SIG-M5 (cell line): ENCODE data around the gene IGSF23.
"Not testable (repeated sequence)": the region's sequence is repeated elsewhere in the genome, so short reads cannot be mapped to it uniquely, and the experiment has no call there.

Source experiments
- DNase-seq: peaks from one replicate; lab custom pipeline; 2025; lab: John Stamatoyannopoulos, UW

IGSF23 gene

DNA sequence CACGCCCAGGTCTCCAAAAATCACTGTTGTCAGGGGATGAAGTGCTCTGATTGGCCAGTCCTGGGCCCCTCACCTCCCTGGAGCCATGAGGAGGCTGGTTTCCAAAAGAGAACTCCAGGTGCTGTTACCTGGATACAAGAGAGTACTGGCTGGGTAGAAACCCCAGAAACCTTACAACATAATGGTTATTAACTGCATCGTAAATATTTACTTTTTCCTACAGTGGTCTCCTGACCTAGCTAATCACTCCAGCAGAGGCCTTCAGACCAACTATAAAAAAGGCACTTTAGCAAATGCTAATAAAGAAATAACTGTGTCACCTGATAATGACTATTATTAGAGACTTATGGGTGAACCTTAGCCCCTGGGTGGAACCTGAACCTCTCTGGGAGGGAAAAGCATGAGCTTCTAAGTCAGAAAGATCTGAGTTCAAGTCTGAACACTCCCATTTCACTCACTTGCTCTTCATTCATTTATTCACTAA is 1.5 kb upstream of the IGSF23 start:
- no peak for DNase-seq

GRCh38 chr19:44614313-44614712 is 950 bp downstream of the IGSF23 start:
- no peak for DNase-seq

DNA sequence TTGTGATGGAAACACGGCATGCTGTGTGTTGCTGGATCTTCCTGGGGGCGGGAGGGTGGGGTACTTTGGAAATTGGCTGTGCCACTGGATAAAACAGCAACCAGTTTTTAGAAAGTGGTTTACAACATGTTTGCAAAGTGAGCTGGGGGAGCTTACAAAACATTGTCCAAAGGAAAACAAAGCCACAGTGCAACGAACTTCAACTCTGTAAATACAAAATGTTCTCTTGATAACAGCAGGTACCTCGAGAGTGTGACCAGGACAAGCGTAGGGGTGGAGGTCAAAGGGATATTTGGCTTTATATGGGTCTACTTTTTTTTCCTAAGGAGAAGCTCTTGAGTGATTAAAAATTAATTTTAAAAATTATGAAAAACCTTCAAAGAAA is 2.5 kb downstream of the IGSF23 start:
- no peak for DNase-seq

GRCh38 chr19:44617110-44617880 is 3.9 kb downstream of the IGSF23 start:
- DNase-seq: no peak

DNA sequence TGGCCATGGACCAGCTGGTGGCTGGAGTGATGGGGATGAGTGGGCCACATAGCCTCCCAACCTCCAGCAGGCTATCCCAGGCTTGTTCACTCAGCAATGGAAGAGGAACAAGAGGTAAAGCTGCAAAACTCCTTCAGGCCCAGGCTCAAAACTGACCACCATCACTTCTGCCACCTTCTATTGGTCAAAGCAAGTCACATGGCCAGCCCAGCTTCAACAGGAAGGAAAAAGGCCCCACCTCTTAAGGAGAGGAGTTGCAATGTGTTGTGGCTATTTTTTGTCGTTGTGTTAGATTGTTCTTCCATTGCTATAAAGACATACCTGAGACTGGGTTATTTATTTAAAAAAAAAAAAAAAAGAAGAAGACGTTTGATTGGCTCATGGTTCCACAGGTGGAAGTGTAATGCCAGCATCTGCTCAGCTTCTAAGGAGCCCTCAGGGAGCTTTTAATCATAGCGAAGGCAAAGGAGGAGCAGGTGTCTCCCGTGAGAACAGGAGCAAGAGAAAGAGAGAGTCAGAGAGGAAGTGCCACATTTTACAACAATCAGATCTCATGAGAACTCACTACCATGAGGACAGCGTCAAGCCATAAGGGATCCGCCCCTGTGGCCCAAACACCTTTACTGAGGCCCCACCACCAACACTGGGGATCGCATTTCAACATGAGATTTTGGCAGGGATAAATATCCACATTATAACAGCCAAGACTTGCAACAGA is 5.4 kb downstream of the IGSF23 start:
- DNase-seq: no peak

GRCh38 chr19:44620667-44621066 is 7.3 kb downstream of the IGSF23 start:
- DNase-seq: no peak

DNA sequence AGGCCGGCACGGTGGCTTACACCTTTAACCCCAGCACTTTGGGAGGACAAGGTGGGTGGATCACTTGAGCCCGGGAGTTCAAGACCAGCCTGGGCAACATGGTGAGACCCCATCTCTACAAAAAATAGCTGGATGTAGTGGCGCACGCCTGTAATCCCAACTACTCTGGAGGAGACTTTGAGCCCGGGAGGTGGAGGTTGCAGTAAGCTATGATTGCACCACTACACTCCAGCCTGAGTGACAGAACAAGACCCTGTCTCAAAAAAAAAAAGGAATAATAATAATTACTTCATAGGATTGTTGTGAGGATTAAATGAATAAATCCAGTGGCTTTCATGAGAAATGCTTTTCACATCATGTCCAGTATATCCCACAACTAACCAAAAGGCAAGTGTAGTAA is 8.0 kb downstream of the IGSF23 start:
- DNase-seq: no peak

DNA sequence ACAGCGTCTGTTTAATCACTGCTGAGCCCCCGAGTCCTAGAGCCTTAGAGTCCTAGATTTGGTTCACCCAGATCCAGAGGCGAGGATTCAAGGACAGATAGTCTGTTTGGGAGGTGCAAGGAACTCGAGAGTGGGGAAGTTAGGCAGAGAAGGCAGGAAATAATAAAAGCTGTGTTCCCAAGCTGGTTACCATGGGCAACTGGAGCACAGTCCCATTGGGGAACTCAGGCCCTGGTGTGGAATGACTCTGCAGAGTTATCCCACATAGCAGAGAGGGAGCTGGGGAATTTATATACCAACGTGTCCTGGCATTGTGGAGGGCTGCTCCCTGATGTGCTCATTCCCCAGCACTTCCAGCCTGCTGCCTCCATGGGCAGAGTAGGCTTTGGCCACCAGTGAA is 9.7 kb downstream of the IGSF23 start:
- no peak for DNase-seq

DNA sequence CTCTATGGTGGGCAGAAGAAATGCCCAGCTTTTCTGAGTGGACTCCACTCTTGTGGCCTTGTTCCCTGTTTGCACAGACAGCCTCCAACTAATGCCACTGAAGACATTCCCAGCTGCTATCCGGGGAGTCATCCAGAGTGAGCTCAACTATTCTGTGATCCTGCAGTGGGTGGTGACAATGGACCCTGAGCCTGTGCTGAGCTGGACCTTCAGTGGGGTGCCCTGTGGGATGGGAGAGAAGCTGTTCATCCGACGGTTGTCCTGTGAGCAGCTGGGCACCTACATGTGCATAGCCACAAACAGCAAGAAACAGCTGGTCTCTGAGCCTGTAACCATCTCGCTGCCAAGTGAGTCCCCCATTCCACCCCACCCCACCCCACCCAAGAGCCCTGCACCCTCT is 10.3 kb downstream of the IGSF23 start:
- no peak for DNase-seq

DNA sequence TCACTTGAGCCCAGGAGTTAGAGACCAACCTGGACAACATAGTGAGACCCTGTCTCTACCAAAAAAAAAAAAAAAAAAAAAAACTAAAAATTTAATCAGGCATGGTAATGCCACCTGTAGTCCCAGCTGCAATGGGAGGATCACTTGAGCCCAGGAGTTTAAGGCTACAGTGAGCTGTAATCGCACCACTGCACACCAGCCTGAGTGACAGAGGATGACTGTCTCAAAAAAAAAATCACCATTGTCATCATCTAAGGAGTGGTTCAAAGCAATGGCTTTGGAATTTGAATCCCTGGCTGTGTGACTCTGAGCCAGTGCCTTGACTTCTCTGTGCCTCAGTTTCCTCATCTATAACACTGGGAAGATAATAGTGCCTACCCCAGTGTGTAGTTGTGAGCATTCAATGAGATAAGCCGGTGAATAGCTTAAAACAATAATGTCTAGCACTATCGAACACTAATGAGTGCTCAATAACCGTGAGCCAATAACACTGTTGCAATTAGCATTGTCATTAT is 11.5 kb downstream of the IGSF23 start:
- no peak for DNase-seq

DNA sequence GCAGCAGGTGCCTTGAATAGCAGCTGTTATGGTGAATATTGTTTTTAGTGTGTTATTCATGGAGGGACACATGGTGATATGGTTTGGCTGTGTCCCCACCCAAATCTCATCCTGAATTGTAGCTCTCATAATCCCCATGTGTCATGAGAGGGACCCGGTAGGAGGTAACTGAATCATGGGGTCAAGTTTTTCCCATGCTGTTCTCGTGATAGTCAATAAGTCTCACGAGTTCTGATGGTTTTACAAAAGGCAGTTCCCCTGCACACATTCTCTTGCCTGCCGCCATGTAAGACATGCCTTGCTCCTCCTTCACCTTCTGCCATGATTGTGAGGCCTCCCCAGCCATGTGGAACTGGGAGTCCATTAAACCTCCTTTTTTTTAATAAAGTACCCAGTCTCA is 12.3 kb downstream of the IGSF23 start:
- not testable (repeated sequence) for DNase-seq

DNA sequence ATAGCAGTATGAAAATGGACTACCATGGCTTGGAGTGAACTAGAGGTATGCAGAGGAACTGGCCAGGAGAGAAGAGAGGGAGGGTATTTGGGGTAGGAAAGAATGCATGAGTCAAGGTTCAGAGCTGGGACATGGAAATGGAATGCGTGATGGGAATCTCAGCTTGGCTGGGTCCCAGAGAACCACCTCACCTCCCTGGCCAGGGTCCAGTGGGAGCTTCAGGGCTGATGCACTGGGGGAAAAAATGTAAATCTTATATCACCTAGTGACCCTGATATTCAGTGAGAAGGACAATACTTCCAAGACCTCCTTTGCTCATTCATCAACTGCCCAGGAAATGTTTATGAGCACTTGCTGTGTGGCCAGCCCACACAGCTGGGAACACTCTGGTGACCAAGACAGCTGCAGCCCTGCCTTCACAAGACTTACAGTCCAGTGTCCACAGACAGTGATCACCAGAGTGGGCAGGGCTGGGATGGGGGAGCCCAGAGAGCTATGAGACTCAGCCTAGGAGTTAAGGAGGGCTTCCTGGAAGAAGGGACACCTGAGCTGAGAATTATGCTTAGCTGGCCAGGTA is 12.8 kb downstream of the IGSF23 start:
- no peak for DNase-seq

DNA sequence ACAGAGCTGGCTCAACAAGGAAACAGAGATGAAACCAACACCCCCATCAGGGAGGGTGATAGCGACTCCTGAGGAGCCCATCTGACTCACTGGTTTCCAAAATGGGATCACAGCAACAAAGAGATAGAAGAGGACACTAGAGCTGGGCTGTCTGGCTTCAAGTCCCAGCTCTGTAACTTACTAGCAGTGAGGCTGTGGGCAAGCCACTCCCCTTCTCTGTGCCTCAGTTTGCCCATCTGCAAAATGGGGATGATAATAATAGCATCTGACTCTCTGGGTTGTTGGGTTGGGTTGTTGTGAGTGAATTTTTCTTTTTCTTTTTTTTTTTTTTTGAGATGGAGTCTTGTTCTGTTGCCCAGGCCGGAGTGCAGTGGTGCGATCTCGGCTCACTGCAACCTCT is 14.3 kb downstream of the IGSF23 start:
- DNase-seq: no peak

DNA sequence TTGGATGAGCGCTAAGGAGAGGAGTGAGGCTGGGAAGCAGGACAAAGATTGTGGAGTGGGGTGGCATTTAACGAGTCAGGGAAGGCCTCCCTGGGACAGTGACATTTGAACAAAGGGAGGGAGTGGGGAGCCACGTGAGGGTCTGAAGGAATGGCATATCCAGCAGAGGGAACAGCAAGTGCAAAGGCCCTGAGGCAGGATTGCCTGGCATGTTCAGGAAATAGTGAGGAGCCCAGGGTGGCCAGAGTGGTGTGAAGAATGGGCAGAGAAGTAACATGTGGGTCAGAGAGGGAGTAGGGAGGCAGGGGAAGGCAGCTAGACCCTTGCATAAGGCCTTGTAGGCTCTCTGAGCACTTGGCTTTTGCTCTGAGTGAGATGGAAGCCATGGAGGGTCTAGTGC is 15.4 kb downstream of the IGSF23 start:
- no peak for DNase-seq

DNA sequence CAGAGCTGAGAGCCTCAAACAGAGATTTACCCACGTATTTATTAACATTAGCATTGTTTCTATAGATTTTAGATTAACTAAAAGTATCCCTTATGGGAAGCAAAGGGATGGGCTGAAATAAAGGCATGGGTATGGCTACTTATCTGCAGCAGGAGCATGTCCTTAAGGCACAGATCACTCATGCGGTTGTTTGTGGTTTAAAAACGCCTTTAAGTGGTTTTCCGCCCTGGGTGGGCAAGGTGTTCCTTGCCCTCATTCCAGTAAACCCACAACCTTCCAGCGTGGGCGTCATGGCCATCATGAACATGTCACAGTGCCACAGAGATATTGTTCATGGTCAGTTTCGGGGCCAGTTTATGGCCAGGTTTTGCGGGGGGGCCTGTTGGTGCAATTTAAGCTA is 18.2 kb downstream of the IGSF23 start:
- DNase-seq: not testable (repeated sequence)

DNA sequence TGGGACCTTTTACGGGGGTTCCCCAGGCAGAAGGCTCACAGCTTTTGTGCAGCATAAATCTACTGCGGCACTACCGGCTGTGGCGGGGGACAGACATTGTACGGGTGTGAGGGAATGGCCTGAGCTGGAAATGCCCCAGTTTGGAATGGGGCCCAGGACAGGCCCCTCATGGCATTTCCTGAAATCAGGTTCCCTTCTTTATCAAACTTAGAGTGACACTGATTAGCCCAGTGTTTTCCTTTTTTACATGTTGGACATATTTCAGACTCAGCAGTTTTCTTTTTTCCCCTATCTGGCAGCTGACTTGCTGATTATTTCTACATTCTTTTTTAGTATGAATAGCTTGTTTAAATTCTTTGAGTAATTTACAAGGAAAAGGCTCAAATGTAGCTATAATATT is 20.7 kb downstream of the IGSF23 start:
- DNase-seq: not testable (repeated sequence)

- no peak for DNase-seq
Observed at GRCh38 chr19:44634785-44635184, 21.4 kb downstream of the IGSF23 start.

GRCh38 chr19:44635581-44636438 is 22.4 kb downstream of the IGSF23 start:
- no peak for DNase-seq

GRCh38 chr19:44636439-44637389 is 23.4 kb downstream of the IGSF23 start:
- no peak for DNase-seq

- no peak for DNase-seq
Observed at GRCh38 chr19:44637390-44637764, 24.0 kb downstream of the IGSF23 start.

- no peak for DNase-seq
Observed at GRCh38 chr19:44640518-44640917, 27.2 kb downstream of the IGSF23 start.
